Sigmoid colon (tissue), 7 donors: ENCODE results near the gene GSE1. TPM values are rescaled to one million over a fixed set of nuclear protein-coding genes. Genes with fewer than 3 reads are reported as not detected.

Experiments used
- DNase-seq: peaks from one replicate; pipeline ENCODE4 v3.0.0-alpha.2; 2019
- H3K27ac ChIP-seq, 4 donors: fragments of 200-600 bp; sonication (generic); one replicate each; pipeline ENCODE4 v1.5.1; 2016 to 2019; ENCODE audit warnings: mild to moderate bottlenecking in 1 of 4
- H3K27me3 ChIP-seq, 3 donors: fragments of 200-600 bp; sonication (generic); one replicate each; pipeline ENCODE4 v1.5.1; 2019; ENCODE audit warnings: mild to moderate bottlenecking in 1 of 3
- H3K36me3 ChIP-seq, 4 donors: fragments of 200-600 bp; sonication (generic); one replicate each; pipeline ENCODE4 v1.5.1; 2016 to 2019
- H3K4me1 ChIP-seq, 4 donors: fragments of 200-600 bp; sonication (generic); one replicate each; pipeline ENCODE4 v1.5.1; 2017 to 2019
- H3K4me3 ChIP-seq, 4 donors: fragments of 200-600 bp; sonication (generic); one replicate each; pipeline ENCODE4 v1.5.1; 2017 to 2019; ENCODE audit warnings: mild to moderate bottlenecking in 2 of 4, moderate library complexity in 1 of 4
- H3K9me3 ChIP-seq, 4 donors: fragments of 200-600 bp in 3 of 4; sonication (generic) in 3 of 4; one replicate each; pipeline versions ENCODE4 v1.5.1 to v1.6.1; 2013 to 2019
- EP300 ChIP-seq, 4 donors: sonication (generic); formaldehyde crosslinking; IDR thresholded peaks; one replicate each; pipeline ENCODE4 v1.6.1; 2017; ENCODE audit warnings: antibody characterized with exemption in 4 of 4
- POLR2A ChIP-seq, 2 donors: fragments of 450-650 bp; IDR thresholded peaks; one replicate each; pipeline ENCODE4 v1.6.1; 2016; ENCODE audit warnings: antibody characterized with exemption in 2 of 2, mild to moderate bottlenecking in 2 of 2, moderate library complexity in 2 of 2
- POLR2AphosphoS5 ChIP-seq, 4 donors: sonication (generic); formaldehyde crosslinking; IDR thresholded peaks; one replicate each; pipeline ENCODE4 v1.6.1; 2017; ENCODE audit warnings: antibody characterized with exemption in 4 of 4
- WGBS, 2 donors: extraction: QIAGEN DNeasy Blood & Tissue Kit; methylation state at CpG; one replicate each; pipeline ENCODE4 v1.1.7; 2013; 5-methylcytosine and 5-hydroxymethylcytosine counted together
- intact Hi-C: fragments of 100-400 bp; cut with DNase I; formaldehyde crosslinking; loops from one replicate; pipeline ENCODE4 v1.15.1; 2023
- polyA plus RNA-seq, 3 donors: library from polyadenylated mRNA; stranded (reverse); fragments of 200-250 nt; gene quantifications; one replicate each; pipeline ENCODE4 v1.2.3, GENCODE V29; 2013
- total RNA-seq, 4 donors: library from RNA; depleted of rRNA; stranded (reverse); fragments of >200 nt; gene quantifications; one replicate each; pipeline ENCODE4 v1.1.0, GENCODE V29; 2016
- TF ChIP-seq, protein P1 (sequence below), 4 experiments: fragments of 450-650 bp in 3 of 4; fragments of 200-600 bp in 1 of 4; IDR thresholded peaks; one replicate each; pipeline ENCODE4 v1.5.1; 2016 to 2019; ENCODE audit warnings: antibody characterized with exemption in 4 of 4, mild to moderate bottlenecking in 3 of 4, moderate library complexity in 2 of 4
- donor health status: healthy with polysubstance abuse.
- donor health status: Bipolar disorder and iron deficiency.
- donor health status: healthy.

GSE1 gene
- total and polyA plus RNA-seq, 7 donors: 12.0 to 76.7 (median 42.5) TPM

DNA sequence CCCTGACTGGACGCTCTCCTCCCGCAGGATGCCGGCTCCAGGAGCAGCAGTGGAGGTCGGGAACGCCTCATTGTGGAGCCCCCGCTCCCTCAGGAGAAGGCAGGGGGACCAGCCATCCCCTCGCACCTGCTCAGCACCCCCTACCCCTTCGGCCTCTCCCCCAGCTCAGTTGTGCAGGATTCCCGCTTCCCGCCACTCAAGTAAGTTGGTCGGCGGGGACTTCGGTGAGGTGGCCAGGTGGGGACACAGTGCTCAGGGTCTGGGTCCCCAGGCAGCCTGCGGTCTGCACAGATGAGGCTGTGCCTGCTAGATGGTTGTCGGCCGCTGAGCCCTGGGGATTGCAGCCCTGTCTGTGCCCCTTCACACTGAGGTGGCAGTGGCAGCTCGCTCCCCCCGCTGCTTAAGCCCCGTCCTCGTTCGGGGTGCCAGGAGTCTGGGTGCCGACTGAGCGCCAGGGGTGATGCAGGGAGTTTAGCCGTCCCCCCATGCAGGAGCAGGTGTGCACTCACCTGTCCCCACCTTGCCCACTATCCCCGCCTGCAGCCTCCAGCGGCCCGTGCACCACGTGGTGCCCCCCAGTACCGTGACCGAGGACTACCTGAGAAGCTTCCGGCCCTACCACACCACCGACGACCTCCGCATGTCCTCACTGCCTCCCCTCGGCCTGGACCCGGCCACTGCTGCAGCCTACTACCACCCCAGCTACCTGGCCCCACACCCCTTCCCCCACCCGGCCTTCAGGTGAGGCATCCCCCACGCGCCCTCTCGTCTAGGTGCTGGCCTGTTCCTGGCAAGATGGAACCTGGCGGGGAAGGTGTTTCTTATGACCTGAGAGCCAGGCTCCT lies 41.4 kb downstream of the GSE1 start:
- WGBS, 2 donors: 94 to 95% methylated on average over 41 of the region's 41 CpGs
- Histone ChIP-seq H3K36me3 (peaks cover 29 to 60% (median 52%) of the 10 kb centered on the region in 4 donors), H3K27me3 (no peaks in the 10 kb centered on the region), H3K27ac (peak overlapping the region in 3 of 4 donors; percentile 85 to 88 (median 87)), H3K4me3 (no peak overlapping the region), H3K4me1 (peaks cover 0 to 56% (median 45%) of the 10 kb centered on the region in 4 donors), H3K9me3 (no peaks in the 10 kb centered on the region)
- intact Hi-C loops: loop anchor here (5.0 kb wide), 1 partner anchor 63 kb away; no protein-coding TSS in a partner anchor
- TF ChIP-seq EP300 (IDR thresholded peaks at IDR 0.05) (no peak), POLR2A (IDR thresholded peaks at IDR 0.05) (no peak), POLR2AphosphoS5 (IDR thresholded peaks at IDR 0.05) (no peak)
- TF ChIP-seq, protein P1, sequence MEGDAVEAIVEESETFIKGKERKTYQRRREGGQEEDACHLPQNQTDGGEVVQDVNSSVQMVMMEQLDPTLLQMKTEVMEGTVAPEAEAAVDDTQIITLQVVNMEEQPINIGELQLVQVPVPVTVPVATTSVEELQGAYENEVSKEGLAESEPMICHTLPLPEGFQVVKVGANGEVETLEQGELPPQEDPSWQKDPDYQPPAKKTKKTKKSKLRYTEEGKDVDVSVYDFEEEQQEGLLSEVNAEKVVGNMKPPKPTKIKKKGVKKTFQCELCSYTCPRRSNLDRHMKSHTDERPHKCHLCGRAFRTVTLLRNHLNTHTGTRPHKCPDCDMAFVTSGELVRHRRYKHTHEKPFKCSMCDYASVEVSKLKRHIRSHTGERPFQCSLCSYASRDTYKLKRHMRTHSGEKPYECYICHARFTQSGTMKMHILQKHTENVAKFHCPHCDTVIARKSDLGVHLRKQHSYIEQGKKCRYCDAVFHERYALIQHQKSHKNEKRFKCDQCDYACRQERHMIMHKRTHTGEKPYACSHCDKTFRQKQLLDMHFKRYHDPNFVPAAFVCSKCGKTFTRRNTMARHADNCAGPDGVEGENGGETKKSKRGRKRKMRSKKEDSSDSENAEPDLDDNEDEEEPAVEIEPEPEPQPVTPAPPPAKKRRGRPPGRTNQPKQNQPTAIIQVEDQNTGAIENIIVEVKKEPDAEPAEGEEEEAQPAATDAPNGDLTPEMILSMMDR (IDR thresholded peaks at IDR 0.05): no peak
- no peak for DNase-seq

DNA sequence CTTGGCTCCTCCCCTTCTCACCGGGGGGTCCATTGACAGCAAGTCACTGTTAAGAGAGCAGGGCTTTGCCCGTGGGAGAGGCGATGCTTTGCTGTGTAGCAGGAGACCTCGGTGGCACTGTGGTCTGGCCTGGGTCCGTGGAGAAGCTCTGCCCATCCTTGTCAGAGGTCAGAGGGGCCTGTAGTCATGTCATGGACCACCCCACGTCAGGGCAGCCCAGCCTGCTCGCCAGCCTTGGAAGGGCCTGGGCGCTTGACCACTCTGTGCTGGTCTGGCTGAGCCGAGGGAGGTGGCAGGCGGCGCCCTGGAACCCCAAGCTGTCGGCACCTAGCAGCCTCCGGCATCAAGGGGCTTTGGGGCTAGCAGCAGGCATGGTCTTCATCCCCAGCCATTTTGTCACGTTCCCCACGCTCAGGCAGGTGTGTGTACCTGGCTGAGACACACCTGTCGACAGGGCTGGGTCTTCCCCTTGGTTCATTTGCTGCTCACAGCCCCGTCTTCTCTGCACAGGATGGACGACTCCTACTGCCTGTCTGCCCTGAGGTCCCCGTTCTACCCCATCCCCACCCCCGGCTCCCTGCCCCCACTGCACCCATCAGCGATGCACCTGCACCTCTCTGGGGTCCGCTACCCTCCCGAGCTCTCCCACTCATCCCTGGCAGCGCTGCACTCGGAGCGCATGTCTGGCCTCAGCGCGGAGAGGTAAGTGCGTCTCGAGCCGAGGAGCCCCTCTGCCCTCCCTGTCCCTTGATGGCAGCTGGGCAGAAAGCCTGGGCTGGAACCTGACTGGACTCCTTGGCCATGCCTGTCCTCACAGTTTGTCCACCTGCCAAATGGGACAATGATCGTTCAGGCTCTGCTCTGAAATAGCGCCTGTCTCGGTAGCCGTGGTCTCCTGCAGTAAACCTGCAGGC lies 42.4 kb downstream of the GSE1 start:
- intact Hi-C loops: loop anchor here (5.0 kb wide), 1 partner anchor 62 kb away; no protein-coding TSS in a partner anchor
- H3K4me1 ChIP-seq: peaks cover 0 to 48% (median 41%) of the 10 kb centered on the region in 4 donors
- H3K36me3 ChIP-seq: peaks cover 29 to 58% (median 50%) of the 10 kb centered on the region in 4 donors
- no peak for TF ChIP-seq EP300 (IDR thresholded peaks at IDR 0.05)
- no peak for TF ChIP-seq POLR2AphosphoS5 (IDR thresholded peaks at IDR 0.05)
- TF ChIP-seq, protein P1 (IDR thresholded peaks at IDR 0.05): no peak
- TF ChIP-seq POLR2A (IDR thresholded peaks at IDR 0.05): no peak
- H3K27me3 ChIP-seq: no peaks in the 10 kb centered on the region
- WGBS, 2 donors: 92 to 95% methylated on average over 35 of the region's 35 CpGs
- no peak for DNase-seq
- no peak overlapping the region for H3K27ac ChIP-seq
- H3K9me3 ChIP-seq: no peaks in the 10 kb centered on the region
- no peak overlapping the region for H3K4me3 ChIP-seq

DNA sequence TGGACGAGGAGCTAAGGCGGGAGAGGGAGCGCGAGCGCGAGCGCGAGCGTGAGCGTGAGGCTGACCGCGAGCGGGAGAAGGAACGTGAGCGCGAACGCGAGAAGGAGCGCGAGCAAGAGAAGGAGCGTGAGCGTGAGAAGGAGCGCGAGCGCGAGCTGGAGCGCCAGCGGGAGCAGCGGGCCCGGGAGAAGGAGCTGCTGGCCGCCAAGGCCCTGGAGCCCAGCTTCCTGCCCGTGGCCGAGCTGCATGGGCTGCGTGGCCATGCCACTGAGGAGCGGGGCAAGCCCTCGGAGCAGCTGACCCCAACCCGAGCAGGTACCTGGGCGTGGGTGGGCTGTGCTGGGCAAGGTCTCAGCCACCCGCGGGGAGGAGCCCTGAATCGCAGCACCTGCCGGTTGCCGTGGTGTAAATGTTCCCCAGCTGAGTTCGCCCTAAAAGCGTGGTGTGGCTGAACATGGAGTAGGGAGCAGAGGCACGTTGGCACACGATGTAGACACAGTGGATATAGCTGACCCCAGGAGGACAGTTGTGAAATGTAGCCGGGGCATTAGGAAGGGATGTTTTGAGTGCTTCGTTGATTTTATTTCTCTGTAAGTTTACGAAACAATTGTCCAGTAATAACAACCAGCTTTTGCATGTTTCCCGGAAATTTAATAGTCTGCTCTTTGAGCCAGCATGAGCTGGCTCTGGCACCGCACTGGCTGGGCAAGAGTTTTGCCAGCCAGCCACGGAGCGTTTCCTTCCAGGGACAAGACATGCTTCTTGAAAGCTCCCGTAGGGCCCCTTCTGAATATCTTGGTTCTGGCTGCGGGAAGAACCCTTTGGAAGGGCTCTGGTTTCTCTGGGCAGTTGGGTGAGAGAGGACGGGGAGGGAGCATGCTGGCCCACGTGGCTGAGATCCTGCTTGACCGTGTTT lies 43.5 kb downstream of the GSE1 start:
- no peaks in the 10 kb centered on the region for H3K9me3 ChIP-seq
- intact Hi-C loops: loop anchor here (5.0 kb wide), 1 partner anchor 61 kb away; no protein-coding TSS in a partner anchor
- H3K27ac ChIP-seq: peak overlapping the region in 1 of 4 donors; percentile 20
- 94% methylated on average over 59 of the region's 59 CpGs for WGBS, 2 donors
- TF ChIP-seq POLR2AphosphoS5 (IDR thresholded peaks at IDR 0.05): no peak
- no peak for TF ChIP-seq EP300 (IDR thresholded peaks at IDR 0.05)
- TF ChIP-seq POLR2A (IDR thresholded peaks at IDR 0.05): no peak
- TF ChIP-seq, protein P1 (IDR thresholded peaks at IDR 0.05): no peak
- no peak for DNase-seq
- peaks cover 36 to 69% (median 54%) of the 10 kb centered on the region in 4 donors for H3K36me3 ChIP-seq
- H3K4me1 ChIP-seq: peaks cover 0 to 37% (median 29%) of the 10 kb centered on the region in 4 donors
- H3K4me3 ChIP-seq: no peak overlapping the region
- no peaks in the 10 kb centered on the region for H3K27me3 ChIP-seq

DNA sequence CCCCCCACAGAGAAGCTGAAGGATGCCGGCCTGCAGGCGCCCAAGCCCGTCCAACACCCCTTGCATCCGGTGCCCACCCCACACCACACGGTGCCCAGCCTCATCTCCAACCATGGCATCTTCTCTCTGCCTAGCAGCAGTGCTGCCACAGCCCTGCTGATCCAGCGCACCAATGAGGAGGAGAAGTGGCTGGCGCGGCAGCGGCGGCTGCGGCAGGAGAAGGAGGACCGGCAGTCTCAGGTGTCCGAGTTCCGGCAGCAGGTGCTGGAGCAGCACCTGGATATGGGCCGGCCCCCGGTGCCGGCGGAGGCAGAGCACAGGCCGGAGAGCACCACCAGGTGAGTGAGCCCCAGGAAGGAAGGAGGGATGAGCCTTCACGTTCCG lies 44.1 kb downstream of the GSE1 start:
- H3K9me3 ChIP-seq: no peaks in the 10 kb centered on the region
- H3K27me3 ChIP-seq: no peaks in the 10 kb centered on the region
- H3K4me1 ChIP-seq: peaks cover 0 to 30% (median 23%) of the 10 kb centered on the region in 4 donors
- peaks cover 41 to 75% (median 58%) of the 10 kb centered on the region in 4 donors for H3K36me3 ChIP-seq
- DNase-seq: no peak
- TF ChIP-seq, protein P1 (IDR thresholded peaks at IDR 0.05): no peak
- TF ChIP-seq EP300 (IDR thresholded peaks at IDR 0.05) (no peak), POLR2AphosphoS5 (IDR thresholded peaks at IDR 0.05) (no peak), POLR2A (IDR thresholded peaks at IDR 0.05) (no peak)
- WGBS, 2 donors: 95 to 96% methylated on average over 21 of the region's 21 CpGs
- intact Hi-C loops: loop anchor here (5.0 kb wide), 1 partner anchor 60 kb away; no protein-coding TSS in a partner anchor
- no peak overlapping the region for H3K27ac ChIP-seq
- no peak overlapping the region for H3K4me3 ChIP-seq
